Naive thymus-derived CD4-positive, alpha-beta T cell (primary cell): ENCODE results near the gene RABEP1. TPM values are rescaled to one million over a fixed set of nuclear protein-coding genes. Genes with fewer than 3 reads are reported as not detected.
A peak's percentile ranks its signal among the peaks of the same experiment; 100 is the strongest.
"Not testable (repeated sequence)": the region's sequence is repeated elsewhere in the genome, so short reads cannot be mapped to it uniquely, and the experiment has no call there.

Experiments used
- ATAC-seq: fragments of 150-1000 bp; cut with Tn5 transposase; 2 replicates; pipeline ENCODE4 v1.10.0; 2021; ENCODE audit warnings: mild to moderate bottlenecking, moderate library complexity
- CTCF ChIA-PET: fragments of 350-600 bp; sonication (Branson Sonifier 250); formaldehyde crosslinking; loops from one replicate; lab custom pipeline; 2021; ENCODE audit warnings: antibody characterized with exemption; lab: Charles Lee
- POLR2A ChIA-PET: fragments of 350-600 bp; sonication (Branson Sonifier 250); formaldehyde crosslinking; loops from one replicate; lab custom pipeline; 2021; ENCODE audit warnings: antibody characterized with exemption, inconsistent platforms; lab: Charles Lee
- DNase-seq, 9 donors: peaks; one replicate each; pipeline versions ENCODE4 v3.0.0 to v3.0.0-alpha.2; 2020 to 2022; ENCODE audit warnings: mixed read lengths in 1 of 9
- H3K27ac ChIP-seq: one replicate; pipeline ENCODE4 v1.7.0; 2013; ENCODE audit warnings: mild to moderate bottlenecking, low read depth, low read length, moderate library complexity
- H3K27me3 ChIP-seq, 2 donors: one replicate each; pipeline ENCODE4 v1.7.0; 2013; ENCODE audit warnings: low read length in 2 of 2, mild to moderate bottlenecking in 2 of 2, moderate library complexity in 2 of 2; ENCODE audit not compliant: control insufficient read depth in 2 of 2, insufficient read depth in 2 of 2
- H3K36me3 ChIP-seq, 3 experiments: 1 replicate in 2 of 3; 2 replicates in 1 of 3; pipeline ENCODE4 v1.7.0; 2013; ENCODE audit warnings: low read length in 3 of 3, mild to moderate bottlenecking in 3 of 3, moderate library complexity in 1 of 3; ENCODE audit not compliant: insufficient read depth in 3 of 3, control insufficient read depth in 2 of 3
- H3K4me1 ChIP-seq, 2 donors: one replicate each; pipeline ENCODE4 v1.7.0; 2013; ENCODE audit warnings: low read length in 2 of 2, mild to moderate bottlenecking in 2 of 2, moderate library complexity in 1 of 2; ENCODE audit not compliant: control insufficient read depth in 2 of 2, insufficient read depth in 2 of 2
- H3K4me3 ChIP-seq: 2 replicates; pipeline ENCODE4 v1.7.0; 2013; ENCODE audit warnings: mild to moderate bottlenecking, low read length
- H3K9me3 ChIP-seq, 3 experiments: 1 replicate in 2 of 3; 2 replicates in 1 of 3; pipeline ENCODE4 v1.7.0; 2013; ENCODE audit warnings: low read length in 3 of 3; ENCODE audit not compliant: control insufficient read depth in 2 of 3
- H3K27ac Mint-ChIP-seq, 9 donors: one replicate each; pipeline ENCODE4 v1.8.0; 2020 to 2022; ENCODE audit warnings: mixed read lengths in 9 of 9, mild to moderate bottlenecking in 8 of 9, moderate library complexity in 5 of 9, inconsistent platforms in 2 of 9
- H3K27me3 Mint-ChIP-seq, 5 donors: one replicate each; pipeline ENCODE4 v1.8.0; 2021 to 2022; ENCODE audit warnings: mixed read lengths in 5 of 5, mild to moderate bottlenecking in 1 of 5
- H3K36me3 Mint-ChIP-seq, 5 donors: one replicate each; pipeline ENCODE4 v1.8.0; 2020 to 2022; ENCODE audit warnings: mixed read lengths in 5 of 5, mild to moderate bottlenecking in 3 of 5, inconsistent platforms in 1 of 5
- H3K4me1 Mint-ChIP-seq, 7 donors: one replicate each; pipeline ENCODE4 v1.8.0; 2020 to 2022; ENCODE audit warnings: mixed read lengths in 7 of 7, mild to moderate bottlenecking in 3 of 7, inconsistent platforms in 1 of 7
- H3K4me3 Mint-ChIP-seq, 10 donors: one replicate each; pipeline ENCODE4 v1.8.0; 2020 to 2022; ENCODE audit warnings: mild to moderate bottlenecking in 10 of 10, mixed read lengths in 10 of 10, moderate library complexity in 6 of 10, inconsistent platforms in 2 of 10
- H3K9me3 Mint-ChIP-seq, 11 donors: one replicate each; pipeline ENCODE4 v1.8.0; 2020 to 2022; ENCODE audit warnings: mixed read lengths in 11 of 11, mild to moderate bottlenecking in 4 of 11, inconsistent platforms in 1 of 11, moderate library complexity in 1 of 11
- intact Hi-C, 2 donors: fragments of 100-400 bp; cut with micrococcal nuclease; formaldehyde crosslinking; loops; one replicate each; pipeline ENCODE4 v1.15.1; 2023
- polyA plus RNA-seq, 2 donors: library from polyadenylated mRNA; unstranded; fragments of 300-500 nt; fragmentation: Illumina TruSeq; gene quantifications; one replicate each; pipeline ENCODE4 v1.2.3, GENCODE V29; 2021
- total RNA-seq, 6 experiments: library from RNA in 5 of 6; stranded (reverse) in 5 of 6; gene quantifications; 1 replicate in 5 of 6; 2 replicates in 1 of 6; pipeline ENCODE4 v1.2.3 and lab custom pipeline; 2021 to 2026

RABEP1 gene
- total and polyA plus RNA-seq, 7 experiments from 2014 or later = 26.2 to 58.5 (median 41.2) TPM

DNA sequence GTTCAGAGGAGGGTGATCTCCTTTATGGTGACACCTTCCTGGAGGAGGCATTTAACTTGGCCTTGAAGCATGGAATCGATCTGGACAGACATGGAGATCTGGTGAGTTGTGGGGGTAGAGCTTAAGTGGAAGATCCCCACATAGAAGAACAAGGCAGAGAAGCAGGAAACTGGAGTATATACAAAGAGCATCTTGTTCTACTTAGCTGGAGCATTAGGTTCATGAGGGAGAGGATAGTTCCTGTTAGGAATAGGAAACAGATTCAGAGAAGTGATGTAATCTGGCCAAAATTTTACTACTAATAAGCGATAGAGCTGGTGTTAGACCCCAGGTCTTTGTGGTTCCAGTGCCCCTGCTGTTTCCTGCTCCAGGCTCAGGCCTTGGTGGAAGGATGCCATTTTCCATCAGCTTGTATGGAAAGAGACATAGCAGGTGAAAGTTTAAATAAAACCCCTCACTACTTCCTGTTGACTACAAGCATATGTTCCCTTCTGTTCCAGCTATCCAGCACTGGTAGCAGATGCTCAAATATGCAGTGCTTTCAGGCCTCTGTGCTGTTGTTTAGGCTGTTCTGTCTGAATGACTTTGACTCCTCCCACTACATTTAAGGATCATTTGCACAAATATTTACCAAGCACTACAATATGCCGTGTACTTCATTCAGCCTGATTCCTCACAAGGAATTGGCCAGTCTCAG, 147.3 kb downstream of the RABEP1 start:
- DNase-seq (no peak), ATAC-seq (no peak)
- Mint-ChIP-seq H3K4me3 (no peak overlapping the region), H3K9me3 (no peaks in the 10 kb centered on the region), H3K27me3 (no peaks in the 10 kb centered on the region), H3K4me1 (peaks cover 0 to 15% (median 9%) of the 10 kb centered on the region in 7 donors), H3K36me3 (peaks cover 11 to 40% (median 37%) of the 10 kb centered on the region in 5 donors), H3K27ac (peak overlapping the region; percentile 5 to 87 (median 33))
- Histone ChIP-seq H3K27me3 (no peaks in the 10 kb centered on the region), H3K4me1 (no peaks in the 10 kb centered on the region), H3K36me3 (peaks cover 38 to 90% (median 39%) of the 10 kb centered on the region in 3 experiments), H3K9me3 (no peaks in the 10 kb centered on the region), H3K4me3 (no peak overlapping the region), H3K27ac (peak overlapping the region; percentile 26)
- intact Hi-C loops = no loop called here
- CTCF ChIA-PET = interaction anchor here (0.6 to 1.2 kb wide), 3 partner anchors 10 to 418 kb away, joined by 3 to 4 read pairs (median 3); no protein-coding TSS in a partner anchor
- POLR2A ChIA-PET = interaction anchor here (0.8 to 1.1 kb wide), 2 partner anchors 8 to 10 kb away, joined by 3 to 4 read pairs; partner anchors contain the start of gene NUP88

DNA sequence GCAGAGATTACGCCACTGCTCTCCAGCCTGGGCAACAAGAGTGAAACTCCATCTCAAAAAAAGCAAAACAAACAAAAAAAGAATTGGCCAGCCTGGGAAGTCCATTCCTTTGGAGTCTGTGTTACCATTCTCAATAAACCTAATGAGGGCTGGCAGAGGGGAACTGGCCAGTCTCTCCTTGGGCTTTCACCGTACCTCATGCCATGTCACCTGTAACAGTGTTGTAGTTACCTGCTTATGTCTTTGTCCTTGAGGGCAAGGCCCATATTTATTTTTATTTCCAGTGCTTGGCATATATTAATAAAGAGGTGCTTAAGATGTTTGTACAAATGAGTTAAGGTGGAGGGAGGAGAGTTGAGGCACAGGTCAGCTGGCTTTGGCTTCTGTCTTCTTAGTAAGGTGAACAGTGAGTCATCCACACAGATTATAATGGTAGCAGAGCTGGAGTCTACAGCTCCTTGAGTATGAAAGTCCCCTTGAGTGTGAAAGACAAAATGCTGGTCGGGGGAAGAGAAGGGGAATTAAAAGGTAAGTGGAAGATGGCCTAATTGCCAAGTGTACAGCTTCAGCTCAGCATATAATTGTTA, 148.4 kb downstream of the RABEP1 start:
- peak overlapping the region in 5 of 9 donors; percentile 55 to 78 (median 70) for H3K27ac Mint-ChIP-seq
- no peak overlapping the region for H3K4me3 Mint-ChIP-seq
- H3K36me3 Mint-ChIP-seq = peaks cover 11 to 45% (median 39%) of the 10 kb centered on the region in 5 donors
- POLR2A ChIA-PET = interaction anchor here (0.7 to 1.4 kb wide), 2 partner anchors 9 to 32 kb away, joined by 4 to 5 read pairs; partner anchors contain the start of gene C1QBP
- intact Hi-C loops = no loop called here
- H3K9me3 Mint-ChIP-seq = no peaks in the 10 kb centered on the region
- Histone ChIP-seq H3K36me3 (peaks cover 34 to 88% (median 47%) of the 10 kb centered on the region in 3 experiments), H3K27ac (no peak overlapping the region), H3K27me3 (no peaks in the 10 kb centered on the region), H3K4me3 (no peak overlapping the region), H3K9me3 (no peaks in the 10 kb centered on the region), H3K4me1 (no peaks in the 10 kb centered on the region)
- DNase-seq (no peak), ATAC-seq (no peak)
- H3K4me1 Mint-ChIP-seq = peaks cover 0 to 20% (median 8%) of the 10 kb centered on the region in 7 donors
- CTCF ChIA-PET = interaction anchor here (1.2 kb wide), 1 partner anchor 9 kb away, joined by 4 read pairs; no protein-coding TSS in a partner anchor
- no peaks in the 10 kb centered on the region for H3K27me3 Mint-ChIP-seq

DNA sequence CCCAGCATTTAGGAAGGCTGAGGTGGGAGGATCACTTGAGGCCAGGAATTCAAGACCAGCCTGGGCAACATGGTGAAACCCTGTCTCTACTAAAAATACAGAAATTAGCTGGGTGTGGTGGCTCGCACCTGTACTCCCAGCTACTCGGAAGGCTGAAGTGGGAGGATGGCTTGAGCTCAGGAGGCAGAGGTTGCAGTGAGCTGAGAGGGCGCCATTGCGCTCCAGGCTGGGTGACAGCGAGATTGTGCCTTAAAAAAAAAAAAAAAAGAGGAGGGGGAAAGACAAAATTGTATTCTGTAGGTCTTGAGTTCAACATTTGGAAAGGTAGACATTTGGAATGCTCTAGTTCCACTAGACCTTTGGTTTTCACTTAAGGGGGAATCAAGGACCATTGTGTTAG, 149.2 kb downstream of the RABEP1 start:
- H3K27me3 Mint-ChIP-seq, H3K9me3 Mint-ChIP-seq, H3K4me3 Mint-ChIP-seq, DNase-seq, H3K27ac ChIP-seq, H3K4me1 ChIP-seq, ATAC-seq, H3K9me3 ChIP-seq, H3K4me3 ChIP-seq, intact Hi-C loops, H3K27me3 ChIP-seq, CTCF ChIA-PET: not testable (repeated sequence)
- POLR2A ChIA-PET = interaction anchor here (0.7 to 1.4 kb wide), 2 partner anchors 8 to 33 kb away, joined by 4 to 5 read pairs; partner anchors contain the start of gene C1QBP
- H3K36me3 ChIP-seq = peaks cover 34 to 82% (median 41%) of the 10 kb centered on the region in 3 experiments
- H3K4me1 Mint-ChIP-seq = peaks cover 4 to 23% (median 9%) of the 10 kb centered on the region in 7 donors
- H3K27ac Mint-ChIP-seq = peak overlapping the region in 4 of 9 donors; percentile 38 to 66 (median 54)
- H3K36me3 Mint-ChIP-seq = peaks cover 11 to 41% (median 34%) of the 10 kb centered on the region in 5 donors

DNA sequence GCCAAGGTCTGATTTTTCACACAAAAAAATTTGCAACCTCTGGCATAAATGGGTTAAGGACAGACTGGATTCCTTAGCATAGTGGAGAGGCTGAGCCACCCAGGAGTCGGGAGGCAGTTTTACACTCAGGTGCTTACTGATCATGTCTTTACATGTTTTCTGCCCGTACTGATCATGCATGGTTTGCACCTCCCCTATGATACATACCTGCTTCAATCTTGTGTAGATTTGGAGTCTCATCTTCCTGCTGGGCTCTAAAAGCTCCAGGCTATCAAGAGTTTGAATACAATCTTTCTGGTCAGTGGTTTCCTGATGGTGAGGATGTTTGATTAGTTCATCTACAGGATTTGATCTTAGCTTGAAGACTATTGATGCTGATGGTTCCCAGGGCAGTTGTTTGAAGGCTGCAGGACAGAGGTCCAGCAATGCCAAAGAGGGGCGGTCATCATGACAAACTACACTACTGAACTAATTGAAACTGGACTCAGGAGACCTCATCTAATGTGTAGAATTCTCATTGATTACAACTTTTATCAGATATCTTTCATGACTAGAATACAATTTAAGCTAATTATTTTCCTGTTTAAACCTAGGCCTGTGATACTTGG, 150.0 kb downstream of the RABEP1 start:
- no peak overlapping the region for H3K27ac ChIP-seq
- H3K4me3 ChIP-seq = no peak overlapping the region
- peaks cover 12 to 31% (median 15%) of the 10 kb centered on the region in 7 donors for H3K4me1 Mint-ChIP-seq
- H3K36me3 Mint-ChIP-seq = peaks cover 11 to 45% (median 34%) of the 10 kb centered on the region in 5 donors
- intact Hi-C loops = no loop called here
- DNase-seq (no peak), ATAC-seq (no peak)
- ChIA-PET POLR2A (interaction anchor here (0.6 to 0.7 kb wide), 2 partner anchors 63 to 1211 kb away, joined by 3 read pairs; no protein-coding TSS in a partner anchor), CTCF (no interaction called here)
- H3K4me3 Mint-ChIP-seq = no peak overlapping the region
- peak overlapping the region in 3 of 9 donors; percentile 6 to 49 (median 39) for H3K27ac Mint-ChIP-seq
- peaks cover 0 to 9% of the 10 kb centered on the region in 2 donors for H3K4me1 ChIP-seq
- no peaks in the 10 kb centered on the region for H3K27me3 Mint-ChIP-seq
- H3K27me3 ChIP-seq = no peaks in the 10 kb centered on the region
- H3K9me3 ChIP-seq = no peaks in the 10 kb centered on the region
- peaks cover 34 to 82% (median 41%) of the 10 kb centered on the region in 3 experiments for H3K36me3 ChIP-seq
- H3K9me3 Mint-ChIP-seq = no peaks in the 10 kb centered on the region

DNA sequence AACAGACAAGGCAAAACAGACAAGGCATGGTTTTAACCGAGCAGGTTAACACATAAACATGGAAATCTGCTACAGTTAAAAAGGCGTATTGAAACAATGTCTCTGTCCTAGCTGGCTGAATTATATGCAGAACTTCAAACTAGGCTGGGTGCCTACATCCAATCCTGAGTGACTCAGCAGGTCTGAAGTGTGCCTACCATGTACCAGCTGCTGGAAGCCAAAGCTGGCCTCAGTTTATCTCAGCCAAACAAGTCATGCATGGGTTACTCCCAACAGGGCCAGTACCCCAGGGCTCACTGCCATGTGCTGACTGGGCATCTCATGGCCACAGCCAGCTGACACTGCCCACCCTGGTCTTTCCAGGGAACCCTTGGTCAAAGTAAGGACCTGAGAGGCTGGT, 152.9 kb downstream of the RABEP1 start:
- DNase-seq (no peak), ATAC-seq (no peak)
- H3K4me3 Mint-ChIP-seq = peak overlapping the region in 1 of 10 donors; percentile 25
- Histone ChIP-seq H3K4me1 (peaks cover 19 to 28% of the 10 kb centered on the region in 2 donors), H3K4me3 (no peak overlapping the region), H3K27ac (no peak overlapping the region), H3K36me3 (peaks cover 20 to 62% (median 28%) of the 10 kb centered on the region in 3 experiments), H3K27me3 (no peaks in the 10 kb centered on the region), H3K9me3 (no peaks in the 10 kb centered on the region)
- CTCF ChIA-PET = no interaction called here
- H3K27ac Mint-ChIP-seq = peak overlapping the region in 4 of 9 donors; percentile 40 to 81 (median 46)
- H3K9me3 Mint-ChIP-seq = no peaks in the 10 kb centered on the region
- POLR2A ChIA-PET = interaction anchor here (0.5 kb wide), 1 partner anchor 487 kb away, joined by 3 read pairs; the partner anchor contains the start of gene PFN1
- H3K36me3 Mint-ChIP-seq = peaks cover 7 to 46% (median 24%) of the 10 kb centered on the region in 5 donors
- peaks cover 22 to 46% (median 37%) of the 10 kb centered on the region in 7 donors for H3K4me1 Mint-ChIP-seq
- intact Hi-C loops = no loop called here
- no peaks in the 10 kb centered on the region for H3K27me3 Mint-ChIP-seq
